Uterus (tissue), 2 donors: Measurements from ENCODE around the gene ZNF138.

Source experiments
- POLR2A ChIP-seq, 2 donors: fragments of 450-650 bp; IDR thresholded peaks; one replicate each; pipeline ENCODE4 v1.6.1; 2016; ENCODE audit warnings: antibody characterized with exemption in 2 of 2, mild to moderate bottlenecking in 1 of 2, moderate library complexity in 1 of 2
- TF ChIP-seq, protein P1 (sequence below), 4 experiments: fragments of 200-600 bp in 2 of 4; fragments of 450-650 bp in 2 of 4; sonication (generic) in 2 of 4; IDR thresholded peaks; one replicate each; pipeline ENCODE4 v1.5.1; 2016 to 2019; ENCODE audit warnings: antibody characterized with exemption in 4 of 4, mild to moderate bottlenecking in 2 of 4, moderate library complexity in 1 of 4

DNA sequence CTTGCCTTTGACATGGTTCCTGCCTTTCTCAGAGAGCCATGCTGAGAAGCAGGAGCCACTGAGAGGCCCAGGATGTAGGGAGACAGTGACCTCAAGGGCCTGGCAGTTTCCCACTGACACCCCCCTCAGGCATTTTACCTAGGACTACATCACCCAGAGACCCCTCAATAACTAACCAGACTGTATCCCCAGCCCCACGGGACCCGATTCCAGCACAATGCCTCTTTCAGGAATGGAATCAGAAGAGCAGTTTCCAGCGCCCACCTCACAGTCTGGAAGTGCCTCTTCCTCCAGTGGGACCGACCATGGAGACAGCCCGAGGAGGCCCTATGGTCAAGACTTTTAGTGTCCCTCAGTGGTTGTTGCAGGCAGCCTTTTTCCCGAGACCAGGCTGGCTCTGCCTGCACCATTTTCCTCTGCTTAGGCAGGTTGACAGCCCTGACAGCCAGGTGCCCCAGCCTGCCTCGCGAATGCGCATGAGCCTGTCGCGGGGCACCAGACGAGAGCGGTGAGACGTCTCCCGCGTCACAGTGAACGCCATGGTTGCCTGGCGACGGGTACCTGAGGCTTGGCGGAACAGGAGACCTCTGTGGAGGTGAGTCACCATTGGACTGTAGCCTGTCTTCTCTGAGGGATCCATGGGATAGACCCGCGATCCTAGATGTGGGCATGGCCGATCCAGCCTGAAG is 80.5 kb downstream of the ZNF138 start:
- TF ChIP-seq, protein P1, sequence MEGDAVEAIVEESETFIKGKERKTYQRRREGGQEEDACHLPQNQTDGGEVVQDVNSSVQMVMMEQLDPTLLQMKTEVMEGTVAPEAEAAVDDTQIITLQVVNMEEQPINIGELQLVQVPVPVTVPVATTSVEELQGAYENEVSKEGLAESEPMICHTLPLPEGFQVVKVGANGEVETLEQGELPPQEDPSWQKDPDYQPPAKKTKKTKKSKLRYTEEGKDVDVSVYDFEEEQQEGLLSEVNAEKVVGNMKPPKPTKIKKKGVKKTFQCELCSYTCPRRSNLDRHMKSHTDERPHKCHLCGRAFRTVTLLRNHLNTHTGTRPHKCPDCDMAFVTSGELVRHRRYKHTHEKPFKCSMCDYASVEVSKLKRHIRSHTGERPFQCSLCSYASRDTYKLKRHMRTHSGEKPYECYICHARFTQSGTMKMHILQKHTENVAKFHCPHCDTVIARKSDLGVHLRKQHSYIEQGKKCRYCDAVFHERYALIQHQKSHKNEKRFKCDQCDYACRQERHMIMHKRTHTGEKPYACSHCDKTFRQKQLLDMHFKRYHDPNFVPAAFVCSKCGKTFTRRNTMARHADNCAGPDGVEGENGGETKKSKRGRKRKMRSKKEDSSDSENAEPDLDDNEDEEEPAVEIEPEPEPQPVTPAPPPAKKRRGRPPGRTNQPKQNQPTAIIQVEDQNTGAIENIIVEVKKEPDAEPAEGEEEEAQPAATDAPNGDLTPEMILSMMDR (IDR thresholded peaks at IDR 0.05), result no peak
- TF ChIP-seq POLR2A (IDR thresholded peaks at IDR 0.05), result no peak
